Peyer's patch (tissue), 4 donors: ENCODE measurements around the gene NTNG2. TPM values are rescaled to one million over a fixed set of nuclear protein-coding genes. Genes with fewer than 3 reads are reported as not detected.

Experiments used
- DNase-seq, 3 donors: peaks; one replicate each; pipeline ENCODE4 v3.0.0-alpha.2; 2017 to 2019
- H3K27ac ChIP-seq, 4 donors: fragments of 200-600 bp; sonication (generic); one replicate each; pipeline ENCODE4 v1.5.1; 2016 to 2019
- H3K27me3 ChIP-seq, 2 donors: fragments of 200-600 bp; sonication (generic); one replicate each; pipeline ENCODE4 v1.5.1; 2019
- H3K36me3 ChIP-seq, 3 donors: fragments of 200-600 bp; sonication (generic); one replicate each; pipeline ENCODE4 v1.5.1; 2016 to 2019
- H3K4me1 ChIP-seq, 4 donors: fragments of 200-600 bp; sonication (generic); one replicate each; pipeline ENCODE4 v1.5.1; 2016 to 2019
- H3K4me3 ChIP-seq, 4 donors: fragments of 200-600 bp; sonication (generic); 1 replicate in 3 of 4; 2 replicates in 1 of 4; pipeline ENCODE4 v1.5.1; 2016 to 2019; ENCODE audit warnings: mild to moderate bottlenecking in 1 of 4
- H3K9me3 ChIP-seq, 4 donors: fragments of 200-600 bp; sonication (generic); one replicate each; pipeline ENCODE4 v1.5.1; 2016 to 2019; ENCODE audit warnings: mild to moderate bottlenecking in 1 of 4
- CTCF ChIP-seq, 6 experiments: fragments of 450-650 bp in 4 of 6; fragments of 200-600 bp in 2 of 6; sonication (generic) in 1 of 6; IDR thresholded peaks; one replicate each; pipeline ENCODE4 v1.5.1; 2017 to 2019; ENCODE audit warnings: antibody characterized with exemption in 6 of 6, mild to moderate bottlenecking in 3 of 6, moderate library complexity in 1 of 6
- POLR2A ChIP-seq, 2 donors: fragments of 450-650 bp; IDR thresholded peaks; one replicate each; pipeline ENCODE4 v1.5.1; 2017; ENCODE audit warnings: antibody characterized with exemption in 2 of 2, mild to moderate bottlenecking in 2 of 2, moderate library complexity in 2 of 2
- total RNA-seq, 4 donors: library from RNA; depleted of rRNA; stranded (reverse); fragments of >200 nt; gene quantifications; one replicate each; pipeline ENCODE4 v1.1.0, GENCODE V29; 2016

NTNG2 gene
- total RNA-seq, 4 donors from 2014 or later = 0.18 to 9.1 (median 1.0) TPM

DNA sequence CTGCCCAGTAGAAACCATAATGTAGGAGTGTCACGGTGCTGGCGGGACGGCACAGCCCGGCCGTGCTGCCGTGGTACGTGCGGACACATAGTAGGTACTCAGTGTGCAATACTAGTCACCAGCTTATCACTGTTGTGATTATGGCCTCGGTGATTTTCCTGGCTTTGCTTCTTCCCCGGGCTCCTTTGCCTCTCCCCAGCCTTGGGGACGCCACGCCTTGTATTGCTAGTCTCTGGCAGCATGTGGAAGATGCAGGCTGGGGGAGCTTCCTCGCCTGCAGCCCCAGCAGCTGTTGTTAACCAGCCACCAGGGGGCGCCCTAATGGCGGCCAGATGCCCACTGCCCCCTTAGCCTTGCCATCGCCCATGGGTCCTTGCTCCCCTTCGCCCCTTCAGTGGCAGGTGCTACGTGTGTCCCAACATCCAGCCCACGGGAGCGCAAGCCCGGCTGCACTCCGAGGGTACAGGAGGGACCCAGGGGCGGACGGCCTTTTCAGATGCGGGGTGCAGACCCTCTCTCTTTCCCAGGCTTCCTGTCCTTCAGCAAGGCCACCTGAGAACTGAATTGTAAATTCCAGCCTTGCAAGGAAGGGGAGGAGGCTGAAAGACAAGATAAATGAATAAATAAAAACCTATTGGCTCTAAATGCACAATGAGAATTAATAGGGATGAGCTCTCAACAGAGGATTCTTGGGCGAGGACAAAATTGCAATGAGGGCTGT is 8.0 kb downstream of the NTNG2 start:
- Histone ChIP-seq H3K4me1 (peaks cover 0 to under 1% (median 0%) of the 10 kb centered on the region in 4 donors), H3K36me3 (no peaks in the 10 kb centered on the region), H3K9me3 (no peaks in the 10 kb centered on the region), H3K27me3 (no peaks in the 10 kb centered on the region), H3K27ac (no peak overlapping the region), H3K4me3 (no peak overlapping the region)
- TF ChIP-seq POLR2A (IDR thresholded peaks at IDR 0.05) (no peak), CTCF (IDR thresholded peaks at IDR 0.05) (peak; percentile 39 to 82 (median 62))
- DNase-seq = peak; percentile 44 to 71 (median 65)

- DNase-seq = no peak
- no peak for TF ChIP-seq POLR2A (IDR thresholded peaks at IDR 0.05)
- no peak for TF ChIP-seq CTCF (IDR thresholded peaks at IDR 0.05)
- Histone ChIP-seq H3K27ac (no peak overlapping the region), H3K4me1 (no peaks in the 10 kb centered on the region), H3K27me3 (no peaks in the 10 kb centered on the region), H3K9me3 (no peaks in the 10 kb centered on the region), H3K4me3 (no peak overlapping the region), H3K36me3 (no peaks in the 10 kb centered on the region)
These were observed 9.8 kb downstream of the NTNG2 start for GRCh38 chr9:132171702-132172101.

DNA sequence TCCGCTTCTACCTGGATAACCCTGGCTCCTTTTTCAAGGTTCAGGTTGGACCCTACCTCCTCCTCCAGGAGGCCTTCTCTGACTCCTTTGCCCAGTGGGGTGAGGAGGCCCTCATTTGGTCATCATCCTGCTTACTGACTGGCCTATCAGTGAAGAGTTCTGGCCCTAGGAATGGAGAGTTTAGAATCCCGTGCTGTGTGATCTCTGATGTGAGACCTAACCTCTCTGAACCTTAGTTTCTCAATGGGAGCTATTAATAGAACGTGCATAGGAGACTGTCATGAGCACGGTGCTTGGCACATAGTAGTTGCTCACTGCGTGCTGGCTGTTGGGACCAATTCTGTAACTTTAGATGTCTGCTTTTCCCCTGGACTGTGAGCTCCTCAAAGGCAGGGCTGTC is 10.3 kb downstream of the NTNG2 start:
- H3K9me3 ChIP-seq = no peaks in the 10 kb centered on the region
- TF ChIP-seq CTCF (IDR thresholded peaks at IDR 0.05) = no peak
- TF ChIP-seq POLR2A (IDR thresholded peaks at IDR 0.05) = no peak
- H3K4me1 ChIP-seq = no peaks in the 10 kb centered on the region
- no peaks in the 10 kb centered on the region for H3K36me3 ChIP-seq
- no peaks in the 10 kb centered on the region for H3K27me3 ChIP-seq
- DNase-seq = no peak
- no peak overlapping the region for H3K27ac ChIP-seq
- H3K4me3 ChIP-seq = no peak overlapping the region

GRCh38 chr9:132175431-132175830 is 13.6 kb downstream of the NTNG2 start:
- no peak for DNase-seq
- no peak overlapping the region for H3K4me3 ChIP-seq
- no peaks in the 10 kb centered on the region for H3K36me3 ChIP-seq
- H3K9me3 ChIP-seq = no peaks in the 10 kb centered on the region
- H3K27me3 ChIP-seq = no peaks in the 10 kb centered on the region
- no peak for TF ChIP-seq CTCF (IDR thresholded peaks at IDR 0.05)
- TF ChIP-seq POLR2A (IDR thresholded peaks at IDR 0.05) = no peak
- H3K4me1 ChIP-seq = no peaks in the 10 kb centered on the region
- no peak overlapping the region for H3K27ac ChIP-seq

GRCh38 chr9:132176338-132176737 is 14.5 kb downstream of the NTNG2 start:
- H3K36me3 ChIP-seq = no peaks in the 10 kb centered on the region
- H3K27me3 ChIP-seq = no peaks in the 10 kb centered on the region
- TF ChIP-seq POLR2A (IDR thresholded peaks at IDR 0.05) = no peak
- TF ChIP-seq CTCF (IDR thresholded peaks at IDR 0.05) = no peak
- H3K4me3 ChIP-seq = no peak overlapping the region
- no peaks in the 10 kb centered on the region for H3K9me3 ChIP-seq
- no peaks in the 10 kb centered on the region for H3K4me1 ChIP-seq
- no peak for DNase-seq
- H3K27ac ChIP-seq = no peak overlapping the region
